ENCODE data around the gene ABHD2. TPM values are rescaled to one million over a fixed set of nuclear protein-coding genes. Genes with fewer than 3 reads are reported as not detected.

The ABHD2 gene
- total and polyA plus RNA-seq, 2 donors (not counting 3 experiments of a cell fraction or from before 2014, with no cell fraction given), result 14.0 to 62.2 TPM

GRCh38 chr15:89206908-89207331 is 118.7 kb downstream of the ABHD2 start:
- dilution Hi-C loops (cut with MboI; ENCODE audit: extremely low pct_ligation_motif_present, low sequenced_read_pairs), result no loop called here
- Histone ChIP-seq H3K9ac (replicated peaks; ENCODE audit: extremely low read depth, insufficient read depth, low read length) (no peak overlapping the region), H4K20me1 (replicated peaks; ENCODE audit: control insufficient read depth, extremely low read depth, insufficient read depth, low read length) (no peaks in the 10 kb centered on the region), H3K27me3 (ENCODE audit: control insufficient read depth in 2 of 2, insufficient read depth in 2 of 2, low read length in 2 of 2) (no peaks in the 10 kb centered on the region), H3K79me2 (ENCODE audit: control insufficient read depth, insufficient read depth, low read length) (no peaks in the 10 kb centered on the region), H3K9me3 (replicated peaks; ENCODE audit: control insufficient read depth, insufficient read depth, low read length) (no peaks in the 10 kb centered on the region), H3K36me3 (ENCODE audit: control insufficient read depth in 2 of 2, extremely low read depth in 1 of 2, insufficient read depth in 2 of 2, low read length in 2 of 2) (no peaks in the 10 kb centered on the region), H3K27ac (ENCODE audit: insufficient read depth, low read depth, low read length) (no peak overlapping the region), H3K9me1 (replicated peaks; ENCODE audit: control insufficient read depth, extremely low read depth, insufficient read depth, low read length) (no peaks in the 10 kb centered on the region), H3K4me1 (ENCODE audit: control insufficient read depth, extremely low read depth, insufficient read depth, low read length) (peaks cover 2% of the 10 kb centered on the region), H2AFZ (ENCODE audit: low read depth, low read length) (peak overlapping the region; percentile 78), H3K4me2 (ENCODE audit: insufficient read depth, low read length) (peak overlapping the region; percentile 53), H3K4me3 (replicated peaks in 1 of 3; ENCODE audit: insufficient read depth in 1 of 3, low read depth in 1 of 3, low read length in 3 of 3) (no peak overlapping the region)
- BruUV-seq (replicated peaks), result no TSS peak
- intact Hi-C loops (cut with micrococcal nuclease), result loop anchor here (1.0 kb wide), 3 partner anchors 36 to 266 kb away; partner anchors contain the start of gene FANCI
- POLR2A ChIA-PET, result no interaction called here
- CTCF ChIA-PET, result interaction anchor here (0.6 to 3.2 kb wide), 76 partner anchors 8 to 550 kb away, joined by 3 to 104 read pairs (median 5); partner anchors contain the start of genes ABHD2, FANCI, HAPLN3 and POLG
- FAIRE-seq (peak; percentile 89), DNase-seq (ENCODE audit: low read depth, low spot score) (peak; percentile 73)
- TF ChIP-seq POLR2AphosphoS5 (IDR thresholded peaks at IDR 0.05; ENCODE audit: insufficient read depth, low read depth, low read length) (no peak), GATA2 (IDR thresholded peaks at IDR 0.05; ENCODE audit: insufficient read depth, insufficient read length, low read depth, low read length) (no peak), FOS (IDR thresholded peaks at IDR 0.05; ENCODE audit: borderline replicate concordance, insufficient read depth, low read length) (no peak), JUN (IDR thresholded peaks at IDR 0.05; ENCODE audit: borderline replicate concordance, insufficient read depth, insufficient read length, low read depth) (no peak), POLR2A (IDR thresholded peaks at IDR 0.05; ENCODE audit: low read depth, low read length) (no peak), CTCF (IDR thresholded peaks at IDR 0.05; ENCODE audit: extremely low read depth in 1 of 2, insufficient read depth in 1 of 2, low read depth in 1 of 2, low read length in 2 of 2) (peak; percentile 96 to 100)

GRCh38 chr15:89208256-89208655 is 120.0 kb downstream of the ABHD2 start:
- H3K27me3 ChIP-seq (ENCODE audit: control insufficient read depth in 2 of 2, insufficient read depth in 2 of 2, low read length in 2 of 2), result no peaks in the 10 kb centered on the region
- CTCF ChIA-PET, result no interaction called here
- no peak for FAIRE-seq
- DNase-seq (ENCODE audit: low read depth, low spot score), result no peak
- H3K9me3 ChIP-seq (replicated peaks; ENCODE audit: control insufficient read depth, insufficient read depth, low read length), result no peaks in the 10 kb centered on the region
- no peak overlapping the region for H3K27ac ChIP-seq (ENCODE audit: insufficient read depth, low read depth, low read length)
- BruUV-seq (replicated peaks), result no TSS peak
- H3K9me1 ChIP-seq (replicated peaks; ENCODE audit: control insufficient read depth, extremely low read depth, insufficient read depth, low read length), result no peaks in the 10 kb centered on the region
- dilution Hi-C loops (cut with MboI; ENCODE audit: extremely low pct_ligation_motif_present, low sequenced_read_pairs) (no loop called here), intact Hi-C loops (cut with micrococcal nuclease) (no loop called here)
- no peaks in the 10 kb centered on the region for H3K36me3 ChIP-seq (ENCODE audit: control insufficient read depth in 2 of 2, extremely low read depth in 1 of 2, insufficient read depth in 2 of 2, low read length in 2 of 2)
- H3K4me3 ChIP-seq (replicated peaks in 1 of 3; ENCODE audit: insufficient read depth in 1 of 3, low read depth in 1 of 3, low read length in 3 of 3), result no peak overlapping the region
- no peak overlapping the region for H3K9ac ChIP-seq (replicated peaks; ENCODE audit: extremely low read depth, insufficient read depth, low read length)
- no peak overlapping the region for H3K4me2 ChIP-seq (ENCODE audit: insufficient read depth, low read length)
- peaks cover 2% of the 10 kb centered on the region for H3K4me1 ChIP-seq (ENCODE audit: control insufficient read depth, extremely low read depth, insufficient read depth, low read length)
- POLR2A ChIA-PET, result no interaction called here
- no peaks in the 10 kb centered on the region for H4K20me1 ChIP-seq (replicated peaks; ENCODE audit: control insufficient read depth, extremely low read depth, insufficient read depth, low read length)
- H3K79me2 ChIP-seq (ENCODE audit: control insufficient read depth, insufficient read depth, low read length), result no peaks in the 10 kb centered on the region
- TF ChIP-seq FOS (IDR thresholded peaks at IDR 0.05; ENCODE audit: borderline replicate concordance, insufficient read depth, low read length) (no peak), POLR2AphosphoS5 (IDR thresholded peaks at IDR 0.05; ENCODE audit: insufficient read depth, low read depth, low read length) (no peak), POLR2A (IDR thresholded peaks at IDR 0.05; ENCODE audit: low read depth, low read length) (no peak), JUN (IDR thresholded peaks at IDR 0.05; ENCODE audit: borderline replicate concordance, insufficient read depth, insufficient read length, low read depth) (no peak), MYC (IDR thresholded peaks at IDR 0.05; ENCODE audit: low read depth, low read length) (no peak), MAX (IDR thresholded peaks at IDR 0.05; ENCODE audit: insufficient read depth, insufficient read length) (no peak), CTCF (IDR thresholded peaks at IDR 0.05; ENCODE audit: extremely low read depth in 1 of 2, insufficient read depth in 1 of 2, low read depth in 1 of 2, low read length in 2 of 2) (no peak), EZH2 (IDR thresholded peaks at IDR 0.05; ENCODE audit: borderline replicate concordance, low read depth, low read length, severe bottlenecking) (no peak), GATA2 (IDR thresholded peaks at IDR 0.05; ENCODE audit: insufficient read depth, insufficient read length, low read depth, low read length) (no peak)
- H2AFZ ChIP-seq (ENCODE audit: low read depth, low read length), result no peak overlapping the region

Measured in endothelial cell of umbilical vein (primary cell).